ACHN (cell line): Measurements from ENCODE around the gene WDR1.

ENCODE experiments used
- DNase-seq: peaks from one replicate; pipeline ENCODE4 v3.0.0-alpha.2; 2015
- in situ Hi-C: cut with HindIII; loops from 2 replicates; pipeline ENCODE4 v1.10.0; 2017; ENCODE audit warnings: low sequenced_read_pairs, low pct_ligation_motif_present, low pct_unique_long_range_greater_than_20kb

The WDR1 gene

GRCh38 chr4:10116569-10117358 lies at the start of gene WDR1:
Gene WDR1 (minus strand): TSS chr4:10116799. CDS start chr4:10116666, 133 bp downstream.
- in situ Hi-C loops = no loop called here
- peak; percentile 90 for DNase-seq

- DNase-seq = peak; percentile 28
- in situ Hi-C loops = loop anchor here (25.0 kb wide), 1 partner anchor 372 kb away; no protein-coding TSS in a partner anchor
These were observed 48.3 kb upstream of the WDR1 start for GRCh38 chr4:10164877-10165283.

- in situ Hi-C loops = loop anchor here (25.0 kb wide), 1 partner anchor 374 kb away; no protein-coding TSS in a partner anchor
- DNase-seq = no peak
These were observed 46.7 kb upstream of the WDR1 start for GRCh38 chr4:10163296-10163695.

- in situ Hi-C loops = loop anchor here (25.0 kb wide), 1 partner anchor 375 kb away; no protein-coding TSS in a partner anchor
- DNase-seq = no peak
These were observed 45.9 kb upstream of the WDR1 start for GRCh38 chr4:10162341-10163000.

- DNase-seq = no peak
- in situ Hi-C loops = loop anchor here (25.0 kb wide), 1 partner anchor 375 kb away; no protein-coding TSS in a partner anchor
These were observed 45.2 kb upstream of the WDR1 start for GRCh38 chr4:10161840-10162239.

- in situ Hi-C loops = loop anchor here (25.0 kb wide), 1 partner anchor 376 kb away; no protein-coding TSS in a partner anchor
These were observed 44.5 kb upstream of the WDR1 start for GRCh38 chr4:10161146-10161545.

GRCh38 chr4:10160281-10160856 lies 43.8 kb upstream of the WDR1 start:
- in situ Hi-C loops = loop anchor here (25.0 kb wide), 1 partner anchor 377 kb away; no protein-coding TSS in a partner anchor
- peak; percentile 1 for DNase-seq

More at GRCh38 chr4:10161146-10161545, 44.5 kb upstream of the WDR1 start:
- no peak for DNase-seq

- DNase-seq = no peak
- in situ Hi-C loops = loop anchor here (25.0 kb wide), 1 partner anchor 378 kb away; no protein-coding TSS in a partner anchor
These were observed 43.1 kb upstream of the WDR1 start for GRCh38 chr4:10159671-10160070.

GRCh38 chr4:10158333-10158942 lies 41.8 kb upstream of the WDR1 start:
- in situ Hi-C loops = loop anchor here (25.0 kb wide), 1 partner anchor 379 kb away; no protein-coding TSS in a partner anchor
- DNase-seq = no peak

- peak; percentile 52 for DNase-seq
- in situ Hi-C loops = loop anchor here (25.0 kb wide), 1 partner anchor 380 kb away; no protein-coding TSS in a partner anchor
These were observed 41.1 kb upstream of the WDR1 start for GRCh38 chr4:10157478-10158332.

GRCh38 chr4:10154241-10154640 lies 37.6 kb upstream of the WDR1 start:
- no peak for DNase-seq
- in situ Hi-C loops = loop anchor here (25.0 kb wide), 1 partner anchor 383 kb away; no protein-coding TSS in a partner anchor

- in situ Hi-C loops = loop anchor here (25.0 kb wide), 1 partner anchor 384 kb away; no protein-coding TSS in a partner anchor
These were observed 36.6 kb upstream of the WDR1 start for GRCh38 chr4:10153161-10153560.

GRCh38 chr4:10151182-10151581 lies 34.6 kb upstream of the WDR1 start:
- in situ Hi-C loops = loop anchor here (25.0 kb wide), 1 partner anchor 386 kb away; no protein-coding TSS in a partner anchor

More at GRCh38 chr4:10153161-10153560, 36.6 kb upstream of the WDR1 start:
- no peak for DNase-seq

GRCh38 chr4:10144966-10145365 lies 28.4 kb upstream of the WDR1 start:
- in situ Hi-C loops = no loop called here
- DNase-seq = no peak

More at GRCh38 chr4:10151182-10151581, 34.6 kb upstream of the WDR1 start:
- no peak for DNase-seq

- in situ Hi-C loops = no loop called here
- no peak for DNase-seq
These were observed 27.9 kb upstream of the WDR1 start for GRCh38 chr4:10144479-10144878.

- in situ Hi-C loops = no loop called here
- no peak for DNase-seq
These were observed 26.6 kb upstream of the WDR1 start for GRCh38 chr4:10143171-10143570.
